Measurements from ENCODE around the gene TENT4A. TPM values are rescaled to one million over a fixed set of nuclear protein-coding genes. Genes with fewer than 3 reads are reported as not detected.

The TENT4A gene
- polyA plus RNA-seq, 1 experiment, result 4.0 TPM

DNA sequence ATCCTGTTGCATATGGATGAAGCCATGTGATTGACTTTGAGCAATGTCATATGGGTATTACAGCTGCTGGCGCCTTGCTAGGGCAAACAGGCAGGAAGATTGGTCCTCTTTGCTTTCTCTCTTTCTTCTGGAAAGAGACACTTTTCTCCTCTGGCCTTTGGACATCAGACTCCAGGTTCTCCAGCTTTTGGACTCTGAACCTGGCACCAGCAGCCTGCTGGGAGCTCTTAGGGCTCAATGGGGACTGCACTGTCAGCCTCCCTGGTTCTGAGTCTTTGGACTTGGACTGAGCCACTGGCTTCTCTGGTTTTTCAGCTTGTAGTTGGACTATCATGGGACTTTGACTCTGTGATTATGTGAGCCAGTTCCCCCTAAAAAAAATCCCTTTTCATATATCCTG, 34.8 kb upstream of the TENT4A start:
- no peak overlapping the region for H3K27ac ChIP-seq (ENCODE audit: low read depth, low read length)
- no peak overlapping the region for H3K4me3 ChIP-seq (ENCODE audit: low read depth, low read length)
- no peak for DNase-seq (ENCODE audit: low read depth, low spot score)
- ChIA-PET POLR2A (no interaction called here), CTCF (no interaction called here)
- H3K27me3 ChIP-seq (ENCODE audit: control insufficient read depth, insufficient read depth, low read length), result no peaks in the 10 kb centered on the region
- TF ChIP-seq, protein P1, sequence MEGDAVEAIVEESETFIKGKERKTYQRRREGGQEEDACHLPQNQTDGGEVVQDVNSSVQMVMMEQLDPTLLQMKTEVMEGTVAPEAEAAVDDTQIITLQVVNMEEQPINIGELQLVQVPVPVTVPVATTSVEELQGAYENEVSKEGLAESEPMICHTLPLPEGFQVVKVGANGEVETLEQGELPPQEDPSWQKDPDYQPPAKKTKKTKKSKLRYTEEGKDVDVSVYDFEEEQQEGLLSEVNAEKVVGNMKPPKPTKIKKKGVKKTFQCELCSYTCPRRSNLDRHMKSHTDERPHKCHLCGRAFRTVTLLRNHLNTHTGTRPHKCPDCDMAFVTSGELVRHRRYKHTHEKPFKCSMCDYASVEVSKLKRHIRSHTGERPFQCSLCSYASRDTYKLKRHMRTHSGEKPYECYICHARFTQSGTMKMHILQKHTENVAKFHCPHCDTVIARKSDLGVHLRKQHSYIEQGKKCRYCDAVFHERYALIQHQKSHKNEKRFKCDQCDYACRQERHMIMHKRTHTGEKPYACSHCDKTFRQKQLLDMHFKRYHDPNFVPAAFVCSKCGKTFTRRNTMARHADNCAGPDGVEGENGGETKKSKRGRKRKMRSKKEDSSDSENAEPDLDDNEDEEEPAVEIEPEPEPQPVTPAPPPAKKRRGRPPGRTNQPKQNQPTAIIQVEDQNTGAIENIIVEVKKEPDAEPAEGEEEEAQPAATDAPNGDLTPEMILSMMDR (IDR thresholded peaks at IDR 0.05; ENCODE audit: low read depth, low read length), result no peak
- H3K9me3 ChIP-seq (ENCODE audit: control insufficient read depth, insufficient read depth, low read length), result no peaks in the 10 kb centered on the region

DNA sequence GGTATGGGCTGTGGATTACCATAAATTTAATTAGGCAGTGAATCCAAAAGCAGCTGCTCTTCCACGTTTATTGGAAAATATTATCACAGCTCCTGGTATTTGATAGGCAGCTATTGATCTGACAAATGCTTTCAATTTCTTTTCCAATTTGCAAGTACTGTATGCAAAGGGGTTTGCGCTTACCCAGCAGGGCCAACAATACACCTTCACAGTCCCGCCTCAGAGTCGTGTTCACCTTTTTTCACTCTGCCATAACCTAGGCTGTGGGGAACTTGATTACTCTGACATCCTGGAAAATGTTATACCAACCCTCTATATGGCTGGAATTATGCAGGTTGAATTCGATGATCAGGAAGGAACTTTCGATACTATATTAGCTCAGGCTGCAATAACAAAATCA, 32.3 kb upstream of the TENT4A start:
- ChIA-PET POLR2A (no interaction called here), CTCF (no interaction called here)
- no peak overlapping the region for H3K27ac ChIP-seq (ENCODE audit: low read depth, low read length)
- H3K27me3 ChIP-seq (ENCODE audit: control insufficient read depth, insufficient read depth, low read length), result no peaks in the 10 kb centered on the region
- H3K4me3 ChIP-seq (ENCODE audit: low read depth, low read length), result no peak overlapping the region
- TF ChIP-seq, protein P1 (IDR thresholded peaks at IDR 0.05; ENCODE audit: low read depth, low read length), result no peak
- no peaks in the 10 kb centered on the region for H3K9me3 ChIP-seq (ENCODE audit: control insufficient read depth, insufficient read depth, low read length)
- DNase-seq (ENCODE audit: low read depth, low spot score), result no peak

DNA sequence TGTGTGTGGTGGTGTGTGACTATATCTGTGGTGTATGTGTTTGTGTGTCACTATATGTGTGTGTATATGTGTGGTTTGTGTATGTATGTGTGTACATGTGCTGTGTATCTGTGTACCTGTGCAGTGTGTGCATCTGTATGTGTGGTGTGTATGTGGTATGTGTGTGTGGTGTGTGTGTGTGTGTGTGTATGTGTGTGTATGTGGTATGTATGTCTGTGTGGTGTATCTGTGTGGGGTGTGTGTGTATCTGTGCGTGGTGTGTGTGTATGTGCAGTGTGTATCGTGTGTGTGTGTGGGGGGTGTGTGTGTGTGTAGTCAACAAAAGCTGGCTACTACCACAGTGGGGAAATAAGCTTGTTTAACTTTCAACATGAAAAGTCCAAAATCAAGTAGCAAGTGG, 31.6 kb upstream of the TENT4A start:
- TF ChIP-seq, protein P1 (IDR thresholded peaks at IDR 0.05; ENCODE audit: low read depth, low read length), result no peak
- no peak for DNase-seq (ENCODE audit: low read depth, low spot score)
- ChIA-PET CTCF (no interaction called here), POLR2A (no interaction called here)
- Histone ChIP-seq H3K9me3 (ENCODE audit: control insufficient read depth, insufficient read depth, low read length) (no peaks in the 10 kb centered on the region), H3K27me3 (ENCODE audit: control insufficient read depth, insufficient read depth, low read length) (no peaks in the 10 kb centered on the region), H3K4me3 (ENCODE audit: low read depth, low read length) (no peak overlapping the region), H3K27ac (ENCODE audit: low read depth, low read length) (no peak overlapping the region)

DNA sequence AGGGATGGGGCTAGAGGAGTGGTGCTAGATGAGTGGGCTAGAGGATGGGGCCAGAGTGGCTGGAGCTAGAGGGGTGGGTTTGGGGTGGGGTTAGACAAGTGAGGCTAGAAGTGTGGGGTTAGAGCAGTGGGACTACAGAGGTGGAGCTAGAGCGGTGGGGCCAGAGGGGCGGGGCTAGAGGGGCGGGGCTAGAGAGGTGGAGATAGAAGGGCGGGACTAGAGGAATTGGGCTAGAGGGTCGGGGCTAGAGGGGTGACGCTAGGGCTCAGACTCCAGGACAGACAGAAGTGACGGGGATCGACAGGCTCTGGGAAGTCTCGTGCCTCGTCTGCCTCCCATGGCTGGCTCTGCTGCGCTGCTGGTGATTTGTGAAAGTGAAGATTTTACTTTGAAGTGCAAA, 31.0 kb upstream of the TENT4A start:
- Histone ChIP-seq H3K9me3 (ENCODE audit: control insufficient read depth, insufficient read depth, low read length) (no peaks in the 10 kb centered on the region), H3K27me3 (ENCODE audit: control insufficient read depth, insufficient read depth, low read length) (no peaks in the 10 kb centered on the region), H3K27ac (ENCODE audit: low read depth, low read length) (no peak overlapping the region), H3K4me3 (ENCODE audit: low read depth, low read length) (no peak overlapping the region)
- no peak for DNase-seq (ENCODE audit: low read depth, low spot score)
- CTCF ChIA-PET, result no interaction called here
- TF ChIP-seq, protein P1 (IDR thresholded peaks at IDR 0.05; ENCODE audit: low read depth, low read length), result no peak
- POLR2A ChIA-PET, result no interaction called here

DNA sequence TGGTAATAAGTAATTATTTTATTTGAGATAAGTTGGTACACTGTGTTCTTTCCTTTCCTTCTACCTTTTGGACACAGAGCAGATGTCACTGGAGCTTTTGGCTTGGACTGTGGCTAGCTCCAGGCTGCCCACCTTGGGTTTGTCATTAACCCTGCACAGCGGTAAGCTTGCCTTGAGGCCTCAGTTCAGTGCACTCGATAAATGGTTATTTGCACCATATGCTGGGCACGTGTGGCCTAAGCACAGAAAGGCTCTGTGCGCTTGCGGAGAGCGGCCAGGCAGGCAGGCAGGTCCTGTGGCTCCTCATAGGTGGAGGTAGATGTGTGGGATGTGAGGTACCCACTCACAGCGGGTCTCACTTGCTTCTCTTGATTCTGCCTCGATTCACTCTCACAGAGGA, 30.0 kb upstream of the TENT4A start:
- Histone ChIP-seq H3K27ac (ENCODE audit: low read depth, low read length) (no peak overlapping the region), H3K4me3 (ENCODE audit: low read depth, low read length) (no peak overlapping the region), H3K9me3 (ENCODE audit: control insufficient read depth, insufficient read depth, low read length) (no peaks in the 10 kb centered on the region), H3K27me3 (ENCODE audit: control insufficient read depth, insufficient read depth, low read length) (no peaks in the 10 kb centered on the region)
- CTCF ChIA-PET, result no interaction called here
- POLR2A ChIA-PET, result no interaction called here
- DNase-seq (ENCODE audit: low read depth, low spot score), result no peak
- TF ChIP-seq, protein P1 (IDR thresholded peaks at IDR 0.05; ENCODE audit: low read depth, low read length), result no peak
